HG03196 (cell line): ENCODE results near the gene SH3RF2.
"Not testable (repeated sequence)": the region's sequence is repeated elsewhere in the genome, so short reads cannot be mapped to it uniquely, and the experiment has no call there.

Experiments
- ATAC-seq: cut with Tn5 transposase; IDR thresholded peaks from one replicate; pipeline ENCODE4 v1.9.1; 2021; ENCODE audit not compliant: unreplicated experiment

Gene SH3RF2

DNA sequence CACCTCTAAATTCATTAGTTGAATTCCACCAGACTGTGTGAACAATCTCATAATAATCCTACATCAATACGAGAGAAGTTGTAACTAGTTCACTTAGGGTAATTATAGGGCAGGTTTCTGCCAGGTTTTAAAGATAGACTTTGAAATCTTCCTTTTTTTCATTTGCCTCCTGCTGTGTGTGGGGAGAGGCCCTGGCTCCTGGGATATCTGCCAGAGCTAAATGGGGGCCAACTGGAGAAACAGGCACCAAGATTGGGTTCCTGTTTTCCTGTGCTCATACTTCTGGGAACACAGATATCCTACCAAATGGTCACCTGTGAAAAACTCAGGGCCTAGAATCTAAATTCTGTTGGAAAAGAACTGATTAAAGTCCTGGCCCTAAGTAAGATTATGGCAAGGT is 42.3 kb downstream of the SH3RF2 start:
- no peak for ATAC-seq

DNA sequence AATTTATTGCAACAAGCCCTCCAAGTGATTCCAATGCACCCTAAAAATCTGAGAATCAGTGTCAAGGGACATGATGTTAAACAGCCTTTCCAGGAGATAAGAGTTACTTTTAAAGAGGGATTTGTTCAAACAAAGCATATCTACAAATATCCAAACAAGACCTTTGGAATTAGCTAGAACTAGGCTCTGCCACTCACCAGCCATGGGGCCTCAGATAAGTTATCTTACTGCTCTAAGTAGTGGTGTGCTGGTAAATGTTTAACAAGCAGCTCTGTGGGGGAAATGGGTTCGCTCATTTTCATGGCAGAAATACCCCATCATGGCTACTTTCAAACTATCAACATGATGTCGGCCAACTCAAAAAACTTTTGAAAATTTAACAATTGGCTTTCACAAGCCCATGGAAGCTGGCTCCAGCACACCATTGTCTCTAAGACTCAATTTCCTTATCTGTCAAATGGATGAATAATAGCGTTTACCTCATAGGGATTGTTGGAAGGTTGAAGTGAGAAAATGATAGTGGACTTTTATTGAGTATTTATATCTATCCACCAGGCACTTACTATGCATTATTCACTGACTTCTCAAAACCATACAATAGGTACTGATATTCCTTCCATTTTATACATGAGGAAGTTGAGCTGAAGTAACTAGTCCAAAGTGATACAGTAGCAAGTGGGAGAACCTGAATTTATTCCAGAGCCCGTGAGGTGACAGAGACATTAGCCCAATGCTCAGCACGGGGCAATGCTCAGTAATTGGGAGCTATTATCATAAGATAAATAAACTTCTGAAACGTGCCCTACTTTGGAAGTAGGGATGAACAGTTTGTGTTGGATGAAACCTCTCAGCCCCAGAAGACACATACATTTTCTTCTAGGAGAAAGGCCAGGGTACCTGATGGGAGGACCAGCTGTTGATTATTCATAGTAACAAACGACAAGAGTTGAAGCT is 43.2 kb downstream of the SH3RF2 start:
- ATAC-seq: no peak

DNA sequence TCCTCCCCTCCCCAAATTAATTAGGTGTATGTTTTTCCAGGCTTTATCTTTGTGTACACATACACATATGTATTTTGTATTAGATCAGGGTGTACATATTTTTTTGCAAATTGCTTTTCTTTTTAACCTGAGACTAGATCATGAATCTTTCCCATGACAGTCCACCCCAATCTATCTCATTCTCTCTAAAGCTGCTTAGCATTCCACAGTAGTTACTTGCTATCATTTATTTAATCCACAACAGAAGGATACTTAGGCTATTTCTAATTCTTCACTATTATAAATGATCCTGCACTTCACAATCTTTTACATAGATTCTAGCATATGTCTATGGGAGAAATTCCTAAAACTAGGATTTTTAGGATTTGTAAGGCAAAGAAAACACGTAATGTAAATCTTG is 43.9 kb downstream of the SH3RF2 start:
- no peak for ATAC-seq

DNA sequence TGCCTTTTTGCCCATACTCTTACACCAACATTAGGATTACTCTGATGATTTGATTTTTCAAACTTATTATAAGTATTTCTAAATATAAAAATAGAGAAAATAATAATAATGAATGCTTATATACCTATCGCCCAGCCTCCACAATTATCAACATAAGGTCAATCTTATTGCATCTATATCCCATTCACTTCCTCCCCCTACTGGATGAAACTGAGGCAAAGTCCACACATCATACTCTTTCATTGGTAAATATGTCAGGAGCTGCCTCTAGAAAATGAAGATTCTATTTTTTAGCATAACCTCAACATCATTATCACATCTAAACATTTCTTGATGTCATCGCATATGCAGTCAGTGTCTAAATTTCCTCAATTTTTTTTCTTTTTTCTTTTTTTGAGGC is 44.3 kb downstream of the SH3RF2 start:
- no peak for ATAC-seq

DNA sequence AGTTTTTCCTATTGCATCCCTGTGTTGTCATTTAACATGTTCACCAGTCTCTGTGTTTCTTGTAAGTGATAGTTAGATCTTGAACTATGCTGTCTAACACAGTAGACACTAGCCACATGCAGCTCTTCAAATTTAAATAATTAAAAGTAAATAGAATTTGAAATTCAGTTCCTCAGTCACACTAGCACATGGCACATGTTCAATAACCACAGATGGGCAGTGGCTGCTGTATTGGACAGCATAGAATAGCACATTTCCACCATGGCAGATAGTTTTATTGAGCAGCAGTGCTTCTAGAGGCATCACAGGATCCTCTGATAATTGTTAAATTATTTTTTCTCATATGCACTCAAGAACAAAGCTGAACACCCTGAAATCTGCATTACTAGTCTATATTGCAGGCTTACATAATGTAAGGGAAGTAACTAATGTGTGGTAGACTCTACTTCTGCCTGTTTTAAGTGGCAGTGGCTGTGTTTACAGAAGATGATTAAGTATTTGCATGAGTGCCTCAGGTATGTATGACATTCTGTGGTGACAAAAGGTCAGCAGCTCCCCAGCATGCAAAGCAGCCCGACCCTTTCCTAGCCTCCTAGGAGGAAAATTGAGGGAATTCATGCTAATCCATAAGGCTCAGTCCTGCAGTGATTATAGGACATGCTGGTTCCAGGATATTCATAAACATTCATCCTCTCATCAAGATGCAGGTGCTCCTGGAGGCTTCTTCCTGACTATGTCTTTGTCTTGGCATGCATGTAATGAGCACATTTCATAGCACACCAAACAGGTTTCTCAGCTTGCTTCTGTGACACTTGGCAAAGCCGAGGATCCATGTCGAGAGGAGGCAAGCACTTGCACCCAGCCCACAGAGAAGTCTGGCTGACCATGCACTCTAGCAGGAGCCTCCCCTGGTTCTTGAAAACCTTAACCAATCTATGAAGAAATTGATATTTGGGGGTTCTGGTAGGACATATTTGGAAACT is 45.5 kb downstream of the SH3RF2 start:
- no peak for ATAC-seq

DNA sequence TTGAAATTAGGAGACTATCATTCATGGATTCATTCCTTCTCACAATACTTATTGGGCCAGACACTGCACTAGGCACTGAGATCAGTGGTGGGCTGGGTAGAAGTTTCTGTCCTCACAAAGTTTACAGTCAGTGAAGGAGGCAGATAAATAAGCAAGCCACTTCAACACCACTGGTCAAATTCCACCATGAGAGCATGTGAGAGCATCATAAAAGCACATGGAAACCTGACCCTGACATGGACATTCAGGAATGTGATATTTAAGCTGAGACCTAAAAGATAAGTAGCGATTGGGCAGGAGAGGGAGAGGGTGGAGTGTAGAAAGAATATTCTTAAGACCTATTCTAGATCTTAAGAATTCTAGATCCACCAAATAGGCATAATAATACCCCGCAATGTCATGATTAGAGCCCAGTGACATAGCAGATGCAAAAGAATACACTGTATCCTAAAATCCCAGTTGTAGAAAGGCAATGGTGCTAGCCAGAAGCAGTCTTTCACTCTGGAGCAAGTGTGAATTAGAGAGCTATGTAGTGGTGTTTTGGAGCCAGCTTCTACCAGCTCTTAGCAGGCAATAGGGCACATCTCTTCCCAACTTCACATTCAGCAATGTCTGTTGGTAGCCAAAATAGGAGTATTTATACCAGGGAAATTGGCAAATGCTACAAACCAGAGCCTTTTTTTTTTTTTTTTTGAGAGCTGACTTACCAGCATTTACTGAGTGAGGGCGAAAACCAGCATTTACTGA is 46.4 kb downstream of the SH3RF2 start:
- no peak for ATAC-seq

DNA sequence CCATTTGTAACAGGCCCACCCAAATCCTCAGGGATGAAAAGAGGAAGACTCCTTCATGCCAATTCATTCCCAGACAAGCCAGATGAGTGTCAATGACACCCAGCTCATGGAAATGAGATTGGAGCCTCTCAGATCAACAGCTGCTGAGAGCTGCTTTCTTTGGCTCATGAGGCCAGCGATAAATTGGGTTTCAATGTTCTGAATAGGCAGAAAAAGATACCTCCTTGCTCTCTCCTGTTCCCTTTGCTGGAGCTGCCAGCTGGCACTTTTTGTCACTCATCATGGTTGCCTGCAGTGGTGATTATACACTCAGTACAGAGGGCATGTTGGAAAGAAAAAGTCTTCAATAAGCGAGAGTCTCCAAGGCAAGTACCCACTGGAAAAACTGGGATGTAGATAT is 47.1 kb downstream of the SH3RF2 start:
- ATAC-seq: no peak

DNA sequence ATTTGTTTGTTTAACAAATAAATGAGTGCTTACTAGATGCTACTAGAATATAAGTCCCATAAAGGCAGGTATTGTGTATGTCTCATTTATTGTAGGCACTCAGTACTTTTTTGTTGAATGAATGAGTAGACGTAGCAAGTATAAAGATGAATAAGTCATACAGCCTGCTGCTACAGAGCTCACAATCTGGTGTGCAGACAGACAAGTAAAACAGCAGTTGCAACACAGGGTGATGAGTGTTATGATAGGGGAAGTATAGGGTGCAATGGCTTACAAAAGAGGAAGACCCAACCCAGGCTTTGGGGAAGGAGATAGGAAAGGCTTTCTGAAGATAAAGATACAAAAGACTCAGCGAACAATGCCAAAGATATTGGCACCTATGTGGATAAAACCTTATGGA is 47.7 kb downstream of the SH3RF2 start:
- ATAC-seq: no peak

DNA sequence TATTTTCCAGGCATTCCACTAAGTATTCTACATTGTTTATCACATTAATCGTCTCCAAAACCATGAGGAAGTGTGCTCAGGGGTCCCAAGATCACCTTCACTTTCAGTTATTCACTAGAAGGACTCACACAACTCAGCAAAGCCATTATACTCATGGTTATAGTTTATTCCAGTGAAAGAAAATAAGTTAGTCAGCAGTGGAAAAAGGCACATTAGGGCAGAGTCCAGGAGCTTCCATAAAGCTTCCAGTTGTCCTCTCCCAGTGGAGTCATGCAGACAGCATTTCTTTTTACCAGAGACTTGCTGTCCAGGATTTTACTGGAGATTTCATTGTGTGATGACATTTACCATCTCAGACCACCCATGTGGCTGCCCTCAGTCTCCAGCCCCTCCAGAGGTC is 51.5 kb downstream of the SH3RF2 start:
- no peak for ATAC-seq

DNA sequence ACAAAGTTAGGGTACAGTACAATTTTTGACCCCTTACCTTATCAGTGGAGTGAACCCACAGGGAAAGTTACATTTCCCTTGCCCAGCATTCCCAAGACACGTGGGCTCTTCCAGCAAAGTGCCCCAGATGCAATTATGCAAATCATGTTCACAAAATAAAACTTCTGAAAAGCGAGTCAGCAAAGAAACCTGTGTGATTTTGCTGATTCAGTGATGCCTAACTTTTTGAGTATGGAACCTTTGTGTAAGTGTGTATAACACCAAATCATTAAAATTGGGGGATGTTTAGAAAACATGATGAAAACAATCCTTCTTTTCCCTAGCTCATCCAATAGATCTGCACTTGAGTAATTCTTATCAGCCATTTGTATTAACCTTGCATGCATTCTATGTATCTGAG is 52.6 kb downstream of the SH3RF2 start:
- no peak for ATAC-seq

DNA sequence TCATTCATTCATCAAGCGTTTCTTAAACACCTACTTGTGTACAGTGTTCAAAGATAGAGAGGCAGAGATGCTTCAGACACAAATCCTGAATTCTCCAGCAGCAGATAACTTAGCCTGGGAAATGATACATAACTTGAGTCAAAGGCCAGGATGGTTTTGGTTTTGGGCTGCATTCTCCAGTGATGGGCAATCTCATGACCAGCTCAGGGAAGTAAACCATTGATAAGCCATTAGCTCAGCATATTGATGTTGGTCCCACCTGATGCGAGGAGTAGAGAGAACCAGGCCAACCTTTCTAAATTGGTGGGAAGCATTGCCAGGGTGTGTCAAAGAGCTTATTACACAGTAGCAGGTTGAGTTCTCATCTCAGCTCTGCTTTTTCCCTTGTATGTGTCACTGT is 53.0 kb downstream of the SH3RF2 start:
- no peak for ATAC-seq

DNA sequence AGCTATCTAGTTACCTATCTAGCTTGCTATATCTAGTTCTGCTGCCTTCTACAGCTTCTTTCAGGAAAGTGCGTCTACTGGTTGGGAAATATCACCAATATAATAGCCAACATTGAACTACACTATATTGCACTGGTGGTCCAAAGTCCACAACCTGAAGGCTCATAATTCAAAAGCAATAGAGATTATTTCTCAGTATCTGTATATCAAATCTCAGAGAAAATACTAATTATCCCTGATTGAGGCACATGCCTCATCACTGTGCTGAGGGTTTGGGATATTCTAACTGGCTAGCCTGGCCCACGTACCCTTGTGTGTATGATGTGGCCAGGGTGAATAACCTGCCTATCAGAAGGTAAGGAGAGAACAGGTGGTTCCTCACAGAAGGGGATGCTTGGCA is 53.8 kb downstream of the SH3RF2 start:
- no peak for ATAC-seq

DNA sequence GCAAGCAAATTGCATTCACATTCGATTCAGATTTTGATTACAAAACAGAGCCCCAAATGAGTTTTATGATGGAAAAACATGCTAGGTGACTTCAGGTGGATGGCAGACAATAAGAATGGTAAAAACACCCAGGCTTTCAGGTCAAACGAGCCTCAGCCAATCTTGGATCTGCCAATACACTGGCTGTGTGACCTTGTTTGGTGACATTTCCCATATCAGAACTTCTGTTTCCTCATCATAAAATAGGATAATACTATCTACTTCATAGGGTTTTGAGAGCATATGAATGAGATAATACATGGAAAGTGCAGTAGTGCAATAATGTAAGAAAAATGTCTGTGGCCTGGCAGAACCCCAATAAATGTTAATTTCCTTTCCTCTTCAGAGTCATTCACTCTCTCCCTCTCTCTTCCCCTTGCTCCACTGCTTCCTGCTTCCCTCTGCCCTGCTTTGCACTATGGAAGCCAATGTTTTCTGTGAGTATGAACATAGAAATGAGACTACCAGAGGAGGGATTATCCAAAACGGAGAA is 54.7 kb downstream of the SH3RF2 start:
- ATAC-seq: no peak

DNA sequence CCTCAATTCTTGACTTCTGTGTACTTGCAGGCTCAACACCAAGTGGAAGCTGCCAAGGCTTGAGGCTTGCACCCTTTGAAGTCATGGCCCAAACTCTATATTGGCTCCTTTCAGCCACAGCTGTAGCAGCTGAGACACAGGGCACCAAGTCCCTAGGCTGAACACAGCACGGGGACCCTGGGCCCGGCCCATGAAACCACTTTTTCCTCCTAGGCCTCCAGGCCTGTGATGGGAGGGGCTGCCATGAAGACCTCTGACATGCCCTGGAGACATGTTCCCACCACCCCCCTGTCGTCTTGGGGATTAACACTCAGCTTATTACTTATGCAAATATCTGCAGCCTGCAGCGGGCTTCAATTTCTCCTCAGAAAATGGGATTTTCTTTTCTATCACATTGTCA is 57.2 kb downstream of the SH3RF2 start:
- not testable (repeated sequence) for ATAC-seq

DNA sequence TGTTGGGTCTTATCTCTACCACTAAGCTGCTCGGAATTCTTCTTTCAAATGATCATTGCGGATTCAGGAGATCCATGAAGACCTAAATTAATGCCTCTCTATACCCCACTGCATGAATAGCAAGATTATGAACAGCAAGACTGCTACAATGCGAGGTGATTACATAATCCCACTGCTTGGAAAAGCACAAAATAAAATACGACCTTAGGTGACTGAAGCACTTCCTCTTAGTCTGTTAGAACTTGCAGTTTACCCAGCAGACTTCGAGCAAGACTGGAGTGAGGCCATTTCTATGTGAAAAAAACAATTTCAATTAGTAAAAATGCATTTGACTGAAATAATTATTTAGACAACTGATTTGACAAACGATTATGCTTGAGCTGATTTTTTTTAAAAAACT is 59.8 kb downstream of the SH3RF2 start:
- ATAC-seq: no peak

DNA sequence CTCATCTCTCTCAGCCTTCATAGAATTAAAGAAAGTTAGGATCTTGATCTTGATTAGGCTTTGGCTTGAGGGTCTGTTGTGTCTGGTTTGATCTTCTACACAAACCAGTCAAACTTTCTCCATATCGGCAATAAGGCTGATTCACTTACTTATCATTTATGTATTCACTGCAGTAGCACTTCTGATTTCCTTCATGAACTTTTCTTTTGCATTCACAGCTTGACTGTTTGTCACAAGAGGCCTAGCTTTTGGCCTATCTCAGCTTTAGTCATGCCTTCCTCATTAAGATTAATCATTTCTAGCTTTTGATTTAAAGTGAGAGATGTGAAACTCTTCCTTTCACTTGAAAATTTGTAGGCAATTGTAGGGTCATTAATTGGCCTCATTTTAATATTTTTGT is 62.8 kb downstream of the SH3RF2 start:
- no peak for ATAC-seq

DNA sequence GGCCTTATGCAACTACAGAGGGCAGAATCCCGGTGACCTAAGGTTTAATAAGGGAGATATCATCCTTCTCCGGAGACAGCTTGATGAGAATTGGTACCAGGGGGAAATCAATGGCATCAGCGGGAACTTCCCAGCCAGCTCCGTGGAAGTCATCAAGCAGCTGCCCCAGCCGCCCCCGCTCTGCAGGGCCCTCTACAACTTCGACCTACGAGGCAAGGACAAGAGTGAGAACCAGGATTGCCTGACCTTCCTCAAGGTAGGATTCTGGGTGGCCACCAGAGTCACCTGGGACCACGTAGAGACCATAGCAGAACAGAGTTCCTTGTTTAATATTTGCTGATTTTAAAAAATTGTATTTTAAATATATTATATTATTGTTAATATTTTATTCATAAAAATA is 63.7 kb downstream of the SH3RF2 start:
- ATAC-seq: no peak

DNA sequence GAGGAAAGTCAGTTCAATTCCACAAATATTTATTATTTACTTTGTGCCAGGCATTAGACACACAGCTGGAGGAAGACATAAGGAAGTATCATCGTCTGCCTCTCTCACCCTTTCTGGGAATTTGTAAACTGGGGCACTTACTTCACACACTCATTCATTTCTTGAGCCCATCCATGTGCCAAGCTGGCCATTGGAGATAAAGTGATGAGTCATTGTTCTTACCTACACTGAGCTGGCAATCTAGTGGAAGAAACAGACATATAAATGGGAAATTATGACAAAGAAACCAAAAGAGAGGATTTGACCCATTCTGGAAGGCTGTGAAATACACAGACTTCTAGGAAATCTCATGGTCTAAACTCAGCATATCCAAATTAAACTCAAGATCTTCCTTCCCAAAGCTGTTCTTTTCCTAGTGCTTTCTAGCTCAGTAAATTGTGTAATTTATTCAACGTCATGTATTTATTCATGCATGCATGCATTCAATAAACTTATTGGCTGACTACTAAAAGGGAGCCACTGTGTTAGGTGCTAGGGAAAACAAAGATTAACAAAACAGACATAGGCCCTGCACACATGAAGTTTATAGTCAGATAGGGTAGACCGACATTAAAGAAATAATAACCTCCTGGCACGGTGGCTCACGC is 65.3 kb downstream of the SH3RF2 start:
- no peak for ATAC-seq

DNA sequence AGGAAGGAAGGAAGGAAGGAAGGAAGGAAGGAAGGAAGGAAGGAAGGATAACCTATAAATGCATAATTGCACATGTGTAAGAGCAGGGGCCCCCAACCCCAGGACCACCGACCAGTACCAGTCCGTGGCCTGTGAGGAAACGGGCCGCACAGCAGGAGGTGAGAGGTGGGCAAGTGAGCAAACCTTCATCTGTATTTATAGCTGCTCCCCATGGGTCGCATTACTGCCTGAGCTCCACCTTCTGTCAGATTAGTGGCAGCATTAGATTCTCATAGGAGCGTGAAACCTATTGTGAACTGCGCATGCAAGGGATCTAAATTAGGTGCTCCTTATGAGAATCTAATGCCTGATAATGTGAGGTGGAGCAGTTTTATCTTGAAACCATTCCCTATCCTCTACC is 66.1 kb downstream of the SH3RF2 start:
- no peak for ATAC-seq

DNA sequence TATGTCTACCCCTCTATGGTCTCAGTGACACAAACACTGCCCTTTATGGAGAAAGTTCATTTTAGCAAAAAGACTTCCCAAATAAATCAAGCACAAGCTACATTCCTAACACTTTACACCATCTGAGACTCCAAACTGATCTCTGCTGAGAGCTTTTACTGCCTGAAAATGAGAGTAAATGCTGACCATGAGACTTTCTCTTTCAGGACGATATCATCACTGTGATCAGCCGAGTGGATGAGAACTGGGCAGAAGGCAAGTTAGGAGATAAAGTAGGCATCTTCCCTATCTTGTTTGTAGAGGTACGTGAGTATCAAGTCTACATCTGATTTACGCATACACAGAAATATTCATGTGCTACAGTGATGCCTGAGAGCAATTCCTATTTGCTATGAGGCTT is 67.5 kb downstream of the SH3RF2 start:
- no peak for ATAC-seq
